K562 (cell line): ENCODE results near the gene SRPK2. TPM values are rescaled to one million over a fixed set of nuclear protein-coding genes. Genes with fewer than 3 reads are reported as not detected.

Experiments
- ATAC-seq: fragments of 200-7000 bp; cut with Tn5 transposase; 3 replicates; pipeline ENCODE4 v1.9.1; 2020; ENCODE audit warnings: moderate library complexity
- BruUV-seq: library from RNA; stranded (reverse); fragments of 400-500 nt; replicated peaks from 2 replicates; lab custom pipeline; 2021; lab: Mats Ljungman, UMichigan
- CTCF ChIA-PET: fragments of 300-600 bp; formaldehyde crosslinking; extraction: SDS; loops from one replicate; lab custom pipeline; 2021; ENCODE audit warnings: low intra/inter-chr PET ratio; lab: Yijun Ruan, JAX
- POLR2A ChIA-PET: fragments of 300-600, 350-650 bp; sonication (Branson Sonifier 250); formaldehyde crosslinking; extraction: SDS; loops from one replicate; lab custom pipeline; 2021; ENCODE audit warnings: antibody characterized with exemption, inconsistent platforms; lab: Yijun Ruan, JAX
- DNase-seq, 4 experiments: peaks; one replicate each; pipeline versions ENCODE4 v3.0.0 to v3.0.0-alpha.2; 2011 to 2018; ENCODE audit warnings: low spot score in 3 of 4, mixed read lengths in 3 of 4; ENCODE audit errors: extremely low read depth in 1 of 4
- FAIRE-seq: peaks from 2 replicates; lab custom pipeline; 2011; peaks lifted over from hg19 to GRCh38; lab: Jason Lieb, UNC
- H2AFZ ChIP-seq: 2 replicates; pipeline ENCODE4 v1.6.0; 2011; ENCODE audit warnings: low read depth, low read length, control low read depth, inconsistent platforms
- H3K27ac ChIP-seq: fragments of 200-600 bp; 3 replicates; pipeline ENCODE4 v1.8.0; 2011; ENCODE audit warnings: low read depth, mild to moderate bottlenecking, control low read depth, inconsistent platforms, low read length, moderate library complexity, mixed read lengths; ENCODE audit errors: extremely low read depth
- H3K27me3 ChIP-seq, 2 experiments: fragments of 300-600 bp in 1 of 2; 2 replicates in 1 of 2; 3 replicates in 1 of 2; pipeline versions ENCODE4 v1.6.0 to v1.8.0; 2011; ENCODE audit warnings: inconsistent platforms in 2 of 2, low read length in 2 of 2, mild to moderate bottlenecking in 1 of 2, mixed read lengths in 1 of 2, moderate library complexity in 1 of 2; ENCODE audit not compliant: control insufficient read depth in 2 of 2, insufficient read depth in 2 of 2
- H3K36me3 ChIP-seq: fragments of 300-600 bp; 3 replicates; pipeline ENCODE4 v1.8.0; 2011; ENCODE audit warnings: mild to moderate bottlenecking, low read length, inconsistent platforms; ENCODE audit not compliant: control insufficient read depth, insufficient read depth
- H3K4me1 ChIP-seq, 2 experiments: fragments of 200-600 bp in 1 of 2; replicated peaks in 1 of 2; 2 replicates in 1 of 2; 3 replicates in 1 of 2; pipeline versions ENCODE4 v1.5.1 to v1.8.0; 2011; ENCODE audit warnings: inconsistent platforms in 2 of 2, low read length in 2 of 2, mild to moderate bottlenecking in 1 of 2, mixed read lengths in 1 of 2, moderate library complexity in 1 of 2; ENCODE audit not compliant: control insufficient read depth in 2 of 2, insufficient read depth in 2 of 2
- H3K4me2 ChIP-seq: 2 replicates; pipeline ENCODE4 v1.6.1; 2011; ENCODE audit warnings: low read length, control low read depth, inconsistent platforms, mixed read lengths; ENCODE audit not compliant: insufficient read depth
- H3K4me3 ChIP-seq: fragments of 200-600 bp; sonication (generic), shearing (Covaris generic); 2 replicates; pipeline ENCODE4 v1.5.1; 2016; ENCODE audit warnings: control low read depth, inconsistent platforms
- H3K79me2 ChIP-seq: fragments of 200-600 bp; 3 replicates; pipeline ENCODE4 v1.8.0; 2011; ENCODE audit warnings: low read length, inconsistent platforms; ENCODE audit not compliant: control insufficient read depth, insufficient read depth
- H3K9ac ChIP-seq, 2 experiments: 2 replicates each; pipeline versions ENCODE4 v1.6.0 to v1.6.1; 2011; ENCODE audit warnings: low read depth in 2 of 2, low read length in 2 of 2, control low read depth in 1 of 2, inconsistent platforms in 1 of 2, mild to moderate bottlenecking in 1 of 2, mixed read lengths in 1 of 2; ENCODE audit not compliant: insufficient read depth in 1 of 2
- H3K9me1 ChIP-seq: one replicate; pipeline ENCODE4 v1.6.0; 2011; ENCODE audit warnings: inconsistent platforms, mild to moderate bottlenecking, low read length, moderate library complexity; ENCODE audit not compliant: control insufficient read depth, insufficient read depth
- H3K9me3 ChIP-seq: replicated peaks from 2 replicates; pipeline ENCODE4 v1.5.1; 2011; ENCODE audit warnings: low read depth, low read length, inconsistent platforms; ENCODE audit not compliant: control insufficient read depth, insufficient read depth
- H4K20me1 ChIP-seq: replicated peaks from 2 replicates; pipeline ENCODE4 v1.6.1; 2011; ENCODE audit warnings: low read length, inconsistent platforms, mixed read lengths; ENCODE audit not compliant: control insufficient read depth, insufficient read depth
- BACH1 ChIP-seq: fragments of 200-800 bp; sonication (Bioruptor generic); IDR thresholded peaks from 2 replicates; pipeline ENCODE4 v1.6.1; 2016; ENCODE audit warnings: missing genetic modification characterization, missing compliant biosample characterization
- CBFA2T2 ChIP-seq: fragments of 450-650 bp; conservative IDR thresholded peaks from 2 replicates; pipeline ENCODE4 v1.6.1; 2017; ENCODE audit warnings: mild to moderate bottlenecking
- CCAR2 ChIP-seq: fragments of 200-400 bp; formaldehyde crosslinking; IDR thresholded peaks from 2 replicates; pipeline ENCODE4 v1.6.1; 2017; ENCODE audit warnings: mild to moderate bottlenecking, low read depth, low read length
- ELF4 ChIP-seq: fragments of 450-650 bp; formaldehyde crosslinking; IDR thresholded peaks from 2 replicates; pipeline ENCODE4 v1.4.0; 2022; ENCODE audit warnings: missing genetic modification characterization
- FOXJ2 ChIP-seq: fragments of 200-800 bp; sonication (Bioruptor generic); IDR thresholded peaks from 2 replicates; pipeline ENCODE4 v1.6.1; 2016; ENCODE audit warnings: missing genetic modification characterization, missing compliant biosample characterization
- FOXM1 ChIP-seq, 2 experiments: fragments of 450-650 bp in 1 of 2; sonication (generic) in 1 of 2; formaldehyde crosslinking in 1 of 2; IDR thresholded peaks; 2 replicates each; pipeline versions ENCODE4 v1.6.1 to v1.9.0; 2017 to 2022; ENCODE audit warnings: low read depth in 2 of 2, mild to moderate bottlenecking in 2 of 2, missing genetic modification reagents in 1 of 2, moderate library complexity in 1 of 2
- MCM7 ChIP-seq, 2 experiments: fragments of 450-650 bp; IDR thresholded peaks; 2 replicates each; pipeline ENCODE4 v1.6.1; 2016 to 2018
- NCOA6 ChIP-seq: fragments of 450-650 bp; IDR thresholded peaks from 2 replicates; pipeline ENCODE4 v1.6.1; 2017; ENCODE audit warnings: mild to moderate bottlenecking
- NFATC3 ChIP-seq: fragments of 450-650 bp; IDR thresholded peaks from 2 replicates; pipeline ENCODE4 v1.6.1; 2017; ENCODE audit warnings: mild to moderate bottlenecking
- PCBP2 ChIP-seq: fragments of 200-400 bp; formaldehyde crosslinking; IDR thresholded peaks from 2 replicates; pipeline ENCODE4 v1.6.1; 2018; ENCODE audit warnings: low read length, low read depth, mild to moderate bottlenecking, moderate library complexity; ENCODE audit not compliant: poor library complexity, severe bottlenecking
- PRMT5 ChIP-seq: sonication (generic); formaldehyde crosslinking; IDR thresholded peaks from 2 replicates; pipeline ENCODE4 v1.5.0; 2020; ENCODE audit warnings: missing genetic modification reagents
- SIX5 ChIP-seq, 2 experiments: IDR thresholded peaks; 2 replicates each; pipeline ENCODE4 v1.6.1; 2011; ENCODE audit warnings: low read length in 2 of 2, borderline replicate concordance in 1 of 2, low read depth in 1 of 2, mild to moderate bottlenecking in 1 of 2, moderate library complexity in 1 of 2; ENCODE audit not compliant: insufficient read depth in 1 of 2
- SRF ChIP-seq, 2 experiments: fragments of 250-450, 450-650 bp in 1 of 2; sonication (Bioruptor Pico) in 1 of 2; sonication (generic) in 1 of 2; formaldehyde crosslinking; IDR thresholded peaks; 2 replicates each; pipeline versions ENCODE4 v1.5.0 to v1.5.1; 2020 to 2022; ENCODE audit warnings: mild to moderate bottlenecking in 1 of 2, missing genetic modification reagents in 1 of 2
- TGIF2 ChIP-seq: sonication (generic); formaldehyde crosslinking; IDR thresholded peaks from 2 replicates; pipeline ENCODE4 v1.8.1; 2022; ENCODE audit warnings: mild to moderate bottlenecking, missing genetic modification reagents, moderate library complexity
- ZNF217 ChIP-seq: sonication (generic); formaldehyde crosslinking; IDR thresholded peaks from 2 replicates; pipeline ENCODE4 v1.8.0; 2022; ENCODE audit warnings: mild to moderate bottlenecking, missing genetic modification reagents
- WGBS: fragments of 100-300 bp; shearing (Covaris generic); methylation state at CpG from one replicate; pipeline ENCODE4 v1.1.6; 2016; ENCODE audit warnings: low coverage, mixed read lengths; ENCODE audit not compliant: insufficient coverage; ENCODE audit errors: missing lambda C conversion rate; 5-methylcytosine and 5-hydroxymethylcytosine counted together
- in situ Hi-C: fragments of 300-500 bp; cut with MboI; formaldehyde crosslinking; loops from 4 replicates; pipeline ENCODE4 v1.15.0; 2018; ENCODE audit warnings: inconsistent platforms, mixed read lengths
- intact Hi-C: fragments of 100-400 bp; cut with micrococcal nuclease; formaldehyde crosslinking; loops from 2 replicates; pipeline ENCODE4 v1.14.2; 2022
- polyA plus RNA-seq, 8 experiments: library from polyadenylated mRNA; depleted of rRNA in 4 of 8; stranded (reverse) in 5 of 8; unstranded in 3 of 8; fragments of >200 nt; fragmentation: Nextera tagmentation in 2 of 8; fragmentation: Illumina TruSeq in 1 of 8; extraction: Ambion mirVana in 2 of 8; extraction: Trizol in 1 of 8; gene quantifications; 2 replicates each; pipeline versions ENCODE4 v1.2.1 to v1.2.3, GENCODE V29; 2011 to 2014; ENCODE audit warnings: inconsistent platforms in 1 of 8, missing spikeins in 1 of 8
- total RNA-seq, 7 experiments: library from RNA; depleted of rRNA in 6 of 7; stranded (reverse); fragments of >200 nt in 6 of 7; fragmentation: Illumina TruSeq in 2 of 7; extraction: Trizol in 2 of 7; gene quantifications; 2 replicates each; pipeline versions ENCODE4 v1.2.1 to v1.2.3, GENCODE V29; 2011 to 2021; ENCODE audit warnings: low replicate concordance in 1 of 7
- TF ChIP-seq, protein P1 (sequence below): sonication (generic); formaldehyde crosslinking; IDR thresholded peaks from 2 replicates; pipeline ENCODE4 v1.8.0; 2022; ENCODE audit warnings: mild to moderate bottlenecking, missing genetic modification reagents
- TF ChIP-seq, protein P2 (sequence below): sonication (generic); formaldehyde crosslinking; IDR thresholded peaks from 2 replicates; pipeline ENCODE4 v1.8.0; 2022; ENCODE audit warnings: missing genetic modification reagents, mild to moderate bottlenecking, borderline replicate concordance

Gene SRPK2
- total and polyA plus RNA-seq, 9 of the 15 experiments (the other 6 are each of a cell fraction or from before 2014, with no cell fraction given): 21.5 to 44.7 (median 33.3) TPM

DNA sequence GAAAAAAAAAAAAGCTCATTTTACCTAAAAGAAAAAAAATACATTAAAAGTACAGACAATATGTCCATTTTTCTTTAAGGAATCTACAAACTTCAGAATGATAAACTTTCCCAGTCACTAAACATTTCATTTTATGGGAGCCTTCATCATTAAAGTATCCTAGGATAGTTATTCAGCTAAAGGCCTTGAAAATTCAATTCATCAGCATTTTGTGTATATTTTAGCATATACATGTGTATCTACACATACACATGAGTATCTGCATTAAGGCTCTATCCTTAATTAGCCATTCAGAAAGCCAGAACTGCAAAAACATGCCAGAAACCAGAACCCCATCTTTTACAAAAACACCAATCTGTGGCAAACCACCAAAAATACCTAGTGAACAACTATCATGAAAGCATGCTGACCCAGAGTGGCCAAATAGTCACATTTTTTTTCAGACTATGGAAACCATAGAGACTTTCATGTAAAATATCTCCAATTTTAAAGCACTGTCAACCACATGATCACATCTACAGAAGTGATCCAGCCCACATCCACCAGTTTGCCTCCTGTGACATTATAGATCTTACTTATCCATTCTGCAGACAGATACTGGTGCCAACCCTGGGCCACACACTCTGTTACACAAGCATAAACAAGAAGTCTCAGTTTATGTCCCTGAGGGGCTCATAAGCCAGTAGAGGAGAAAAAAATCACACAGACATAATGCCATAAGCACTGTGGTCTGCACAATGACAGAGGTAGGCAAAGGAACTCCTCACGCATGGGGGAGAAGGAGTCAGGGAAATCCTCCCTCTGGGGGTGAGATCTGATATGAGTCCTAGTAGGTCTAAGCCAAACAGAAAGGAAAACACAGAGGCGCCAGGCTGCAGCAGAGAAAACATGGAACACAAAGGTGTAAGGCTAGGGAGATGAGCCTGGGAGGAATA lies 79.2 kb downstream of the SRPK2 start (continued):
- TF ChIP-seq BACH1 (tag) (0 out of 2 replicates have a peak, but pooled peaks have one; percentile 16), ZNF217 (CRISPR knock-in tag) (no peak)
- TF ChIP-seq, protein P1, sequence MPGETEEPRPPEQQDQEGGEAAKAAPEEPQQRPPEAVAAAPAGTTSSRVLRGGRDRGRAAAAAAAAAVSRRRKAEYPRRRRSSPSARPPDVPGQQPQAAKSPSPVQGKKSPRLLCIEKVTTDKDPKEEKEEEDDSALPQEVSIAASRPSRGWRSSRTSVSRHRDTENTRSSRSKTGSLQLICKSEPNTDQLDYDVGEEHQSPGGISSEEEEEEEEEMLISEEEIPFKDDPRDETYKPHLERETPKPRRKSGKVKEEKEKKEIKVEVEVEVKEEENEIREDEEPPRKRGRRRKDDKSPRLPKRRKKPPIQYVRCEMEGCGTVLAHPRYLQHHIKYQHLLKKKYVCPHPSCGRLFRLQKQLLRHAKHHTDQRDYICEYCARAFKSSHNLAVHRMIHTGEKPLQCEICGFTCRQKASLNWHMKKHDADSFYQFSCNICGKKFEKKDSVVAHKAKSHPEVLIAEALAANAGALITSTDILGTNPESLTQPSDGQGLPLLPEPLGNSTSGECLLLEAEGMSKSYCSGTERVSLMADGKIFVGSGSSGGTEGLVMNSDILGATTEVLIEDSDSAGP (CRISPR knock-in tag): no peak

DNA sequence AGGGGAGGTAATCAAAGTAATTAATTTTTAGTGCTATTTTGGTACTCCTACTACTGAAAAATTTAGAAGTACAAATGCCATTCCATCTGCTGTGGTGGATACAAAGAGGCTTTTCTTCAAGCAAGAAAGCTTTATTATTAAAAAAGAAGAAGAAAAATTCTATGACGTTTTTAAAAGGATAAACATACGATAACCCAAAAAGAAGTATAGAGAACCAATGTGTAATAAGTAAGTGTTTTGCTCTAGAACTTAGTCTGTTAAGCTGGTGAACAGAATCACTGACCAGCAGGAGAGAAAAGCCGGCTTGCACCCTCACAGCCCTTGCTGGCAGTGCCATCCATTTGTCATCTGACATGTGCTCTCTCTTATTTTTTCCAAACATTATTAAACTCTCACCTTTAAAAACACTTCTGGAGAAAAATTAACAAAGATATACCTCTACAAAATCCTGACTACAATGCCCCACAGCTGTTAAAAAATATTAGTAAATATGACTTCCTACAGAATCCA lies 81.5 kb downstream of the SRPK2 start:
- POLR2A ChIA-PET: interaction anchor here (0.7 to 1.4 kb wide), 7 partner anchors 10 to 326 kb away, joined by 3 to 4 read pairs (median 3); no protein-coding TSS in a partner anchor
- no peaks in the 10 kb centered on the region for H3K9me3 ChIP-seq
- ATAC-seq: no peak
- DNase-seq: no peak
- peaks cover 16% of the 10 kb centered on the region for H4K20me1 ChIP-seq
- FAIRE-seq: no peak
- no peaks in the 10 kb centered on the region for H3K27me3 ChIP-seq
- H3K4me2 ChIP-seq: no peak overlapping the region
- in situ Hi-C loops (no loop called here), intact Hi-C loops (no loop called here)
- no peak overlapping the region for H3K4me3 ChIP-seq
- BruUV-seq: no TSS peak
- no peaks in the 10 kb centered on the region for H3K36me3 ChIP-seq
- no peak overlapping the region for H2AFZ ChIP-seq
- H3K9me1 ChIP-seq: no peaks in the 10 kb centered on the region
- peaks cover 41% of the 10 kb centered on the region for H3K79me2 ChIP-seq
- 46% methylated on average over 3 of the region's 3 CpGs for WGBS
- no peak overlapping the region for H3K27ac ChIP-seq
- H3K9ac ChIP-seq: no peak overlapping the region
- CTCF ChIA-PET: no interaction called here
- TF ChIP-seq CCAR2 (no peak), ELF4 (CRISPR knock-in tag) (no peak), FOXM1 (IDR thresholded peaks at IDR 0.05; ENCODE audit: low read depth) (no peak), FOXM1 (CRISPR knock-in tag; IDR thresholded peaks at IDR 0.05; ENCODE audit: low read depth) (no peak), PRMT5 (CRISPR knock-in tag) (no peak), SIX5 (IDR thresholded peaks at IDR 0.05; ENCODE audit: borderline replicate concordance in 1 of 2, insufficient read depth in 1 of 2, low read depth in 1 of 2, low read length in 2 of 2) (no peak), MCM7 (IDR thresholded peaks at IDR 0.05) (no peak), PCBP2 (no peak), NCOA6 (no peak), TGIF2 (no peak), CBFA2T2 (no peak), FOXJ2 (no peak), SRF (CRISPR knock-in tag; IDR thresholded peaks at IDR 0.05) (no peak), NFATC3 (no peak)
- TF ChIP-seq, protein P2, sequence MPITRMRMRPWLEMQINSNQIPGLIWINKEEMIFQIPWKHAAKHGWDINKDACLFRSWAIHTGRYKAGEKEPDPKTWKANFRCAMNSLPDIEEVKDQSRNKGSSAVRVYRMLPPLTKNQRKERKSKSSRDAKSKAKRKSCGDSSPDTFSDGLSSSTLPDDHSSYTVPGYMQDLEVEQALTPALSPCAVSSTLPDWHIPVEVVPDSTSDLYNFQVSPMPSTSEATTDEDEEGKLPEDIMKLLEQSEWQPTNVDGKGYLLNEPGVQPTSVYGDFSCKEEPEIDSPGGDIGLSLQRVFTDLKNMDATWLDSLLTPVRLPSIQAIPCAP (CRISPR knock-in tag): no peak
- peaks cover 4 to 7% of the 10 kb centered on the region in 2 experiments; a peak in 3 of 5 replicates for H3K4me1 ChIP-seq
